Transverse colon (tissue), 4 donors: ENCODE measurements around the gene ADNP. TPM values are rescaled to one million over a fixed set of nuclear protein-coding genes. Genes with fewer than 3 reads are reported as not detected.

Experiments used
- DNase-seq: peaks from one replicate; pipeline ENCODE4 v3.0.0-alpha.2; 2019
- H3K27ac ChIP-seq, 4 donors: fragments of 200-600 bp; sonication (generic); 2 replicates each; pipeline ENCODE4 v1.5.1; 2016 to 2018; ENCODE audit warnings: inconsistent platforms in 4 of 4
- H3K27me3 ChIP-seq: fragments of 200-600 bp; sonication (generic); 2 replicates; pipeline ENCODE4 v1.5.1; 2017; ENCODE audit warnings: inconsistent platforms
- H3K36me3 ChIP-seq, 4 donors: fragments of 200-600 bp; sonication (generic); 2 replicates each; pipeline ENCODE4 v1.5.1; 2017 to 2019; ENCODE audit warnings: inconsistent platforms in 4 of 4
- H3K4me1 ChIP-seq, 4 donors: fragments of 200-600 bp; sonication (generic); 2 replicates each; pipeline ENCODE4 v1.5.1; 2017 to 2020; ENCODE audit warnings: inconsistent platforms in 4 of 4
- H3K4me3 ChIP-seq, 4 donors: fragments of 200-600 bp; sonication (generic); 1 replicate in 1 of 4; 2 replicates in 3 of 4; pipeline versions ENCODE4 v1.5.1 to v1.6.1; 2017 to 2019; ENCODE audit warnings: inconsistent platforms in 4 of 4
- H3K9me3 ChIP-seq, 2 donors: fragments of 200-600 bp; sonication (generic); 2 replicates each; pipeline ENCODE4 v1.5.1; 2017 to 2019; ENCODE audit warnings: inconsistent platforms in 2 of 2
- CTCF ChIP-seq, 5 experiments: fragments of 200-600 bp in 3 of 5; fragments of 450-650 bp in 2 of 5; sonication (generic) in 3 of 5; IDR thresholded peaks; 1 replicate in 2 of 5; 2 replicates in 3 of 5; pipeline ENCODE4 v1.5.1; 2016 to 2017; ENCODE audit warnings: antibody characterized with exemption in 5 of 5, inconsistent platforms in 3 of 5, mild to moderate bottlenecking in 2 of 5, moderate library complexity in 1 of 5
- EP300 ChIP-seq: sonication (generic); formaldehyde crosslinking; IDR thresholded peaks from one replicate; pipeline ENCODE4 v1.6.1; 2017; ENCODE audit warnings: antibody characterized with exemption, low read depth
- POLR2A ChIP-seq: fragments of 450-650 bp; IDR thresholded peaks from one replicate; pipeline ENCODE4 v1.6.1; 2016; ENCODE audit warnings: antibody characterized with exemption, mild to moderate bottlenecking, moderate library complexity
- POLR2AphosphoS5 ChIP-seq, 3 donors: sonication (generic); formaldehyde crosslinking; IDR thresholded peaks; one replicate each; pipeline ENCODE4 v1.6.1; 2016; ENCODE audit warnings: antibody characterized with exemption in 3 of 3
- WGBS, 2 donors: methylation state at CpG; one replicate each; pipeline ENCODE4 v1.1.5; 2018; ENCODE audit warnings: low coverage in 1 of 2; 5-methylcytosine and 5-hydroxymethylcytosine counted together
- in situ Hi-C, 4 donors: fragments of 200-750 bp; cut with MboI; loops; one replicate each; pipeline versions ENCODE4 v1.15.0 to v1.15.1; 2017; ENCODE audit warnings: low sequenced_read_pairs in 3 of 4, low pct_ligation_motif_present in 1 of 4, low pct_unique_long_range_greater_than_20kb in 1 of 4
- intact Hi-C: fragments of 100-400 bp; cut with DNase I; formaldehyde crosslinking; loops from one replicate; pipeline ENCODE4 v1.15.1; 2023; ENCODE audit warnings: low total_unique reads
- total RNA-seq, 4 donors: library from RNA; depleted of rRNA; stranded (reverse); fragments of >200 nt; gene quantifications; one replicate each; pipeline ENCODE4 v1.1.0, GENCODE V29; 2016

The ADNP gene
- total RNA-seq, 4 donors from 2014 or later = 34.8 to 65.7 (median 42.5) TPM

- H3K27ac ChIP-seq = no peak overlapping the region
- H3K36me3 ChIP-seq = no peaks in the 10 kb centered on the region
- WGBS, 2 donors = 87 to 100% methylated on average over 1 to 6 of the region's 6 CpGs
- intact Hi-C loops (no loop called here), in situ Hi-C loops (no loop called here)
- no peaks in the 10 kb centered on the region for H3K27me3 ChIP-seq
- H3K9me3 ChIP-seq = no peaks in the 10 kb centered on the region
- no peaks in the 10 kb centered on the region for H3K4me1 ChIP-seq
- no peak overlapping the region for H3K4me3 ChIP-seq
- DNase-seq = no peak
- TF ChIP-seq POLR2AphosphoS5 (IDR thresholded peaks at IDR 0.05) = no peak
- TF ChIP-seq EP300 = no peak
- TF ChIP-seq POLR2A = no peak
- TF ChIP-seq CTCF (IDR thresholded peaks at IDR 0.05) = no peak
Observed at GRCh38 chr20:50877232-50877743, 53.9 kb downstream of the ADNP start.

GRCh38 chr20:50876816-50877215 lies 54.4 kb downstream of the ADNP start:
- no peaks in the 10 kb centered on the region for H3K27me3 ChIP-seq
- H3K36me3 ChIP-seq = no peaks in the 10 kb centered on the region
- no peak for TF ChIP-seq CTCF (IDR thresholded peaks at IDR 0.05)
- TF ChIP-seq POLR2AphosphoS5 (IDR thresholded peaks at IDR 0.05) = no peak
- H3K27ac ChIP-seq = no peak overlapping the region
- WGBS, 2 donors = 87% methylated on average over 7 of the region's 7 CpGs; no CpG with 5 or more reads in 1 of the 2 donors
- H3K4me3 ChIP-seq = no peak overlapping the region
- H3K4me1 ChIP-seq = no peaks in the 10 kb centered on the region
- no peak for DNase-seq
- in situ Hi-C loops = no loop called here
- no peaks in the 10 kb centered on the region for H3K9me3 ChIP-seq
- intact Hi-C loops = no loop called here

GRCh38 chr20:50876063-50876685 lies 55.1 kb downstream of the ADNP start:
- H3K4me1 ChIP-seq = no peaks in the 10 kb centered on the region
- no peak overlapping the region for H3K27ac ChIP-seq
- no peaks in the 10 kb centered on the region for H3K27me3 ChIP-seq
- no peaks in the 10 kb centered on the region for H3K9me3 ChIP-seq
- in situ Hi-C loops = no loop called here
- no peak overlapping the region for H3K4me3 ChIP-seq
- TF ChIP-seq POLR2AphosphoS5 (IDR thresholded peaks at IDR 0.05) (no peak), POLR2A (no peak), EP300 (no peak), CTCF (IDR thresholded peaks at IDR 0.05) (no peak)
- WGBS, 2 donors = 96 to 100% methylated on average over 9 to 19 of the region's 19 CpGs
- H3K36me3 ChIP-seq = no peaks in the 10 kb centered on the region
- no peak for DNase-seq
- intact Hi-C loops = no loop called here

- Histone ChIP-seq H3K4me3 (no peak overlapping the region), H3K27me3 (no peaks in the 10 kb centered on the region), H3K27ac (no peak overlapping the region), H3K36me3 (no peaks in the 10 kb centered on the region), H3K4me1 (no peaks in the 10 kb centered on the region), H3K9me3 (no peaks in the 10 kb centered on the region)
- WGBS, 2 donors = 89 to 90% methylated on average over 9 to 28 of the region's 28 CpGs
- no peak for TF ChIP-seq POLR2AphosphoS5 (IDR thresholded peaks at IDR 0.05)
- no peak for TF ChIP-seq CTCF (IDR thresholded peaks at IDR 0.05)
- TF ChIP-seq POLR2A = no peak
- TF ChIP-seq EP300 = no peak
- intact Hi-C loops = no loop called here
- no peak for DNase-seq
- in situ Hi-C loops = no loop called here
Observed at GRCh38 chr20:50874758-50875665, 56.2 kb downstream of the ADNP start.
